Psoas muscle (tissue), 8 donors: ENCODE data around the gene CACNA2D4. TPM values are rescaled to one million over a fixed set of nuclear protein-coding genes. Genes with fewer than 3 reads are reported as not detected.

Experiments
- ATAC-seq, 4 donors: fragments of 200-7000 bp; cut with Tn5 transposase; one replicate each; pipeline ENCODE4 v1.9.1; 2020; ENCODE audit warnings: moderate library complexity in 3 of 4, mild to moderate bottlenecking in 2 of 4
- DNase-seq, 2 donors: peaks; one replicate each; pipeline ENCODE4 v3.0.0-alpha.2; 2020
- H3K27ac ChIP-seq: fragments of 200-600 bp; one replicate; pipeline ENCODE4 v1.8.0; 2022
- H3K27me3 ChIP-seq, 3 donors: fragments of 200-600 bp in 1 of 3; one replicate each; pipeline versions ENCODE4 v1.6.1 to v1.8.0; 2013 to 2022; ENCODE audit warnings: low read length in 2 of 3, mild to moderate bottlenecking in 2 of 3, moderate library complexity in 1 of 3; ENCODE audit not compliant: insufficient read depth in 3 of 3
- H3K36me3 ChIP-seq, 2 donors: fragments of 200-600 bp in 1 of 2; one replicate each; pipeline versions ENCODE4 v1.6.1 to v1.8.0; 2013 to 2022; ENCODE audit warnings: low read depth in 1 of 2, mild to moderate bottlenecking in 1 of 2, moderate library complexity in 1 of 2; ENCODE audit not compliant: insufficient read depth in 1 of 2
- H3K4me1 ChIP-seq: fragments of 200-600 bp; one replicate; pipeline ENCODE4 v1.8.0; 2022
- H3K4me3 ChIP-seq: fragments of 200-600 bp; one replicate; pipeline ENCODE4 v1.8.0; 2022; ENCODE audit warnings: mild to moderate bottlenecking
- H3K9me3 ChIP-seq: fragments of 200-600 bp; one replicate; pipeline ENCODE4 v1.8.0; 2022
- WGBS, 3 donors: extraction: QIAGEN DNeasy Blood & Tissue Kit; methylation state at CpG; one replicate each; pipeline versions ENCODE4 v1.1.6 to v1.1.7; 2013; 5-methylcytosine and 5-hydroxymethylcytosine counted together
- intact Hi-C, 2 donors: fragments of 100-400 bp; cut with DNase I; formaldehyde crosslinking; loops; one replicate each; pipeline versions ENCODE4 v1.11.0 to v1.14.2; 2022
- polyA plus RNA-seq, 3 donors: library from polyadenylated mRNA; stranded (reverse); fragments of 200-250 nt; gene quantifications; one replicate each; pipeline ENCODE4 v1.2.3, GENCODE V29; 2013
- total RNA-seq, 4 donors: library from RNA; stranded (reverse); fragmentation: NEBNext Ultra II Directional in 2 of 4; extraction: Animal tissue kit (Norgen Biotek cat#: 25700) in 2 of 4; gene quantifications; one replicate each; pipeline versions ENCODE4 v1.2.1 to v1.2.4, GENCODE V29; 2021 to 2023
- TF ChIP-seq, protein P1 (sequence below): fragments of 200-600 bp; IDR thresholded peaks from one replicate; pipeline ENCODE4 v1.8.0; 2022; ENCODE audit warnings: antibody characterized with exemption
- donor health status: healthy with polysubstance abuse.
- donor health status: DM: no; HTN: no; CAD: no; lungs with moderate emphysema.
- donor health status: Bipolar disorder and iron deficiency.
- donor health status: healthy.
- donor health status: DM: yes; HTN: yes; CAD: no.
- donor health status: DM: no; HTN: no; CAD: no.
- donor health status: DM: no; HTN: no; CAD: no.
- donor health status: DM: yes; HTN: yes; CAD: no.

Gene CACNA2D4
- total and polyA plus RNA-seq, 7 donors: 0.74 to 1.8 (median 0.93) TPM

DNA sequence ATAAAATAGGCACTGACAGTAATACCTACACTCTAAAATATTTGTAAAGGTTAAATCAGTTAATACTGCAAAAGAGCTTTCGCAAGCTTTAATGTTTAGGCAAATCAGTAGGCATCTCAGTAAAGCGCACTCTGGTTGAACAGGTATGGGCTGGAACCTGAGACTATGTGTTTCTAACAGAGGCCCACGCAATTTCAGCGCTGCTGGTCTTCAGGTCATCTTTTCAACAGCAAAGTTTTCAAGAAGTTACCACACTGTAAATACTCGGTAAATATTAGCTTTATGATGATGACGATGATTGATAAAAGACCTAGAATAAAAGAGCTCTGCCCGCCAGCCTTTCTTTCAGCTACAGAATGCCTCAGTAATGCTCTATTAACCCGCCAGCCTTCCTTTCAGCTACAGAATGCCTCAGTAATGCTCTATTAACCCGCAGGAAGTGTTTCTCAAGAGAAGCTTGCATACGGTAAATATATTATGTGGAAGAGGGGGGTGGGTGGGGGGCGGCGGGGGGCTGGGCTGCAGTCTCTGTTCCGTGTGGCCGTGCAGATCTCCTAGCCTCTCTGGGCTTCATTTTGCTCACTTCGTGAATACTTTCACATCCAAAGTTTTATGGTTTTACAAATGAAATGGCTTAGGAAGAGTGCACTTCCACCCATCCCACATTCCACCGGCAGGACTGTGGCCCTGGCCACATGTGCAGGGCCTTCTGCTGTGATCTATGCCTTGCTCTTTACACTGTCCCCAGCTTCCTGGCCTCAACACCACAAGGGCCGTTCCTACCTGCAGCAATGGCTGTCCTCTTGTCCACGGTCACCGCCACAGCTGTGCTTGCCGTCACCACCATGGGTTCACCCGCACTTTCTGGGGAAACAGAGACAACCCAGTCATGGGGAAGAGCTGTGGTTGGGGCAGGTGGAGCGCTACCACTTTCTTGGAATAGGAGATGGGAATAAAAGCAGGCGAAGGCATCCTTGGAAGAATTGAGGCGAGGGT lies 78.2 kb downstream of the CACNA2D4 start:
- Histone ChIP-seq H3K36me3 (no peaks in the 10 kb centered on the region), H3K27ac (no peak overlapping the region), H3K4me1 (no peaks in the 10 kb centered on the region), H3K4me3 (no peak overlapping the region), H3K27me3 (peaks cover 0 to 12% (median 4%) of the 10 kb centered on the region in 3 donors), H3K9me3 (no peaks in the 10 kb centered on the region)
- no peak for ATAC-seq
- TF ChIP-seq, protein P1, sequence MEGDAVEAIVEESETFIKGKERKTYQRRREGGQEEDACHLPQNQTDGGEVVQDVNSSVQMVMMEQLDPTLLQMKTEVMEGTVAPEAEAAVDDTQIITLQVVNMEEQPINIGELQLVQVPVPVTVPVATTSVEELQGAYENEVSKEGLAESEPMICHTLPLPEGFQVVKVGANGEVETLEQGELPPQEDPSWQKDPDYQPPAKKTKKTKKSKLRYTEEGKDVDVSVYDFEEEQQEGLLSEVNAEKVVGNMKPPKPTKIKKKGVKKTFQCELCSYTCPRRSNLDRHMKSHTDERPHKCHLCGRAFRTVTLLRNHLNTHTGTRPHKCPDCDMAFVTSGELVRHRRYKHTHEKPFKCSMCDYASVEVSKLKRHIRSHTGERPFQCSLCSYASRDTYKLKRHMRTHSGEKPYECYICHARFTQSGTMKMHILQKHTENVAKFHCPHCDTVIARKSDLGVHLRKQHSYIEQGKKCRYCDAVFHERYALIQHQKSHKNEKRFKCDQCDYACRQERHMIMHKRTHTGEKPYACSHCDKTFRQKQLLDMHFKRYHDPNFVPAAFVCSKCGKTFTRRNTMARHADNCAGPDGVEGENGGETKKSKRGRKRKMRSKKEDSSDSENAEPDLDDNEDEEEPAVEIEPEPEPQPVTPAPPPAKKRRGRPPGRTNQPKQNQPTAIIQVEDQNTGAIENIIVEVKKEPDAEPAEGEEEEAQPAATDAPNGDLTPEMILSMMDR: no peak
- no peak for DNase-seq
- 68 to 71% (median 68%) methylated on average over 24 of the region's 24 CpGs for WGBS, 3 donors
- intact Hi-C loops: loop anchor here in 1 of 2 donors (5.0 kb wide), 1 partner anchor 72 kb away; no protein-coding TSS in a partner anchor

DNA sequence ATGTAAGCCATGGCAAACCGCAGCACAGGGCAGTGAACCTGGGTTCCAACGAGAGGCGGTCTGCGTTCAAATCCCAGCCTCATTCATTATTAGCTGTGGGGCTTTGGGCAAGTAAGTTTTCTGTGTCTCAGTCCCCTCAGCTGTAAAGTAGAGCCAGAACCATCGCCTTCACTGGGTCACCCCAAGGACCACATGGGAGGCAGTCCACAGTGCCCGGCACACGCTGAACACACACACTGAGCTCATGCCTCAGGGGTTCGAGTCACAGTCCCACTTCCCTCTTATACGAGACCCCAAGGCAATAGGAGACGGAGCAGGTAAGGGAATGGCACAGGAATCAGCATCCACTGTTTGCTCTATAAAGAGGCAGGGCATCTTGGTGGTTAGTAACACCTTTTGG lies 79.0 kb downstream of the CACNA2D4 start:
- TF ChIP-seq, protein P1: no peak
- intact Hi-C loops: loop anchor here in 1 of 2 donors (5.0 kb wide), 1 partner anchor 73 kb away; no protein-coding TSS in a partner anchor
- Histone ChIP-seq H3K27ac (no peak overlapping the region), H3K4me1 (no peaks in the 10 kb centered on the region), H3K9me3 (no peaks in the 10 kb centered on the region), H3K36me3 (no peaks in the 10 kb centered on the region), H3K4me3 (no peak overlapping the region), H3K27me3 (peaks cover 0 to 12% (median 4%) of the 10 kb centered on the region in 3 donors)
- ATAC-seq: no peak
- 92 to 93% (median 93%) methylated on average over 10 of the region's 10 CpGs for WGBS, 3 donors
- DNase-seq: no peak

DNA sequence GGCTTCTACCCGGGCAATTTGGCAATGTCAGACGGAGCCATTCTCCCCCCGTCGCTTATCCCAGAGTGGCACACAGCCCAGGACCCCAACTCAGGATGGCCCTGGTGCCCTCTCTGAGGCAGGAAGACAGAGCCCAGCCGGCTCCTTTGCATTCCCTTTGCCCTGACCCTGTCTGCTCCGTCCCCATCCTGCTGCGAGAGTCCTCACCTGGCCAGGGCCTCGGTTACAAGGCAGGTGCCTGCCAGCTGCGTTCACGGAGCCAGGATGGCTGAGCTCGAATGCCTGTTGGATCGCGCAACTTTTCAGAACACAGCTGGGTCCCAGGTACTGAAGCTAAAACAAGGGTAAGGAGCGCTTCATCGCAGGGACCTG lies 79.5 kb downstream of the CACNA2D4 start:
- no peak for DNase-seq
- Histone ChIP-seq H3K9me3 (no peaks in the 10 kb centered on the region), H3K36me3 (no peaks in the 10 kb centered on the region), H3K4me3 (no peak overlapping the region), H3K4me1 (no peaks in the 10 kb centered on the region), H3K27ac (no peak overlapping the region), H3K27me3 (peaks cover 0 to 12% (median 4%) of the 10 kb centered on the region in 3 donors)
- 73 to 77% (median 76%) methylated on average over 15 of the region's 15 CpGs for WGBS, 3 donors
- intact Hi-C loops: loop anchor here in 1 of 2 donors (5.0 kb wide), 1 partner anchor 73 kb away; no protein-coding TSS in a partner anchor
- TF ChIP-seq, protein P1: no peak
- no peak for ATAC-seq

DNA sequence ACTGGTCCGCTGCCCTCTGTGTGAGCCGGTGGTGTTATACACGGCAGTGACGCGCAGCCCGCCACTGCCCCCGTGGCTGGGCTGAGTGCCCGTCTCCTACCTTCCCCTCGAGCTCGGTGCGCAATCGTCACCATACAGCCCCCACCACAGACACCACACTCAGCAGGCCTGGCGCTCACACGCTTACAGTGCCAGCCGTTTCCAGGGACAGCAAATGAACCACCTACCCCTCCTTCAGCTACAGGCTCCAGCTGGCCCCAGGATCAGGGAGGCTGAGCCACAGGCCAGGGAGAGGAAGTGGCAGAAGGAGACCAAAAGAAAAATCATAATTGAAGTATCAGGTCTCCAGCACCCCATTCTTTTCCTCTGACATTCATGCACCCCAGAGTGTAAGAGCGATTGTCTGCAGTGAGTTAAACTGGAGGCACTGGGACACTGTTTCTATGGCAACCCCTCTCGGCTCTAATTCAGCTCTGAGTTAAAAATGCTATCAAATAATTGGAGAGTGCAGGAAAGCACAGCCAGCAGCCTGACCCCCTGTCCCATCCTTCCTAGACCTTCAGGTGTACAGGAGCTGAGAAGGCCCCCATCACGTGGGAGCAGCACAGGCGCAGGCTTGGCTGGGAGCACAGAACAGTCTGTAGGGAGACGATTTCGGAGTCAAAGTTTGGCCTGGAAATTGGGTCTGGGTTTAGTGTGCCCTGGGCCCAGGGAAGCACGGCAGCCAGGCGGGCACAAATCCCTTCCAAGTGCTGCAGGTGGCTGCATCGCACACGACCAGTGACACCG lies 80.1 kb downstream of the CACNA2D4 start:
- no peak for ATAC-seq
- 49 to 64% (median 52%) methylated on average over 25 to 26 of the region's 26 CpGs for WGBS, 3 donors
- intact Hi-C loops: loop anchor here in 1 of 2 donors (5.0 kb wide), 1 partner anchor 74 kb away; no protein-coding TSS in a partner anchor

More for the DNA sequence above, 80.1 kb downstream of the CACNA2D4 start:
- no peaks in the 10 kb centered on the region for H3K36me3 ChIP-seq
- TF ChIP-seq, protein P1: no peak
- no peak overlapping the region for H3K27ac ChIP-seq
- peaks cover 0 to 12% (median 4%) of the 10 kb centered on the region in 3 donors for H3K27me3 ChIP-seq
- H3K4me3 ChIP-seq: no peak overlapping the region
- no peaks in the 10 kb centered on the region for H3K4me1 ChIP-seq
- DNase-seq: no peak
- no peaks in the 10 kb centered on the region for H3K9me3 ChIP-seq
